GM23338 (cell line): Measurements from ENCODE around the gene CPNE5. TPM values are rescaled to one million over a fixed set of nuclear protein-coding genes. Genes with fewer than 3 reads are reported as not detected.

Experiments used
- ATAC-seq: fragments of 200-7000 bp; cut with Tn5 transposase; 3 replicates; pipeline ENCODE4 v1.9.1; 2020
- DNase-seq: peaks from one replicate; pipeline ENCODE4 v3.0.0-alpha.2; 2015; ENCODE audit warnings: low spot score
- H2AFZ ChIP-seq: fragments of 200-600 bp; sonication (generic); 2 replicates; pipeline ENCODE4 v1.8.0; 2016; ENCODE audit warnings: antibody characterized with exemption, mild to moderate bottlenecking, moderate library complexity
- H3F3A ChIP-seq: fragments of 200-600 bp; sonication (generic); replicated peaks from 2 replicates; pipeline ENCODE4 v1.8.0; 2017; ENCODE audit warnings: antibody characterized with exemption, mixed run types, low read depth
- H3K27ac ChIP-seq: fragments of 200-600 bp; sonication (generic); 2 replicates; pipeline ENCODE4 v1.6.1; 2016; ENCODE audit warnings: low read depth
- H3K27me3 ChIP-seq: fragments of 200-600 bp; sonication (generic); 2 replicates; pipeline ENCODE4 v1.8.0; 2016; ENCODE audit warnings: mild to moderate bottlenecking, mixed run types, moderate library complexity; ENCODE audit not compliant: insufficient read depth
- H3K36me3 ChIP-seq: fragments of 200-600 bp; sonication (generic); 2 replicates; pipeline ENCODE4 v1.8.0; 2016; ENCODE audit warnings: mild to moderate bottlenecking; ENCODE audit not compliant: insufficient read depth
- H3K4me1 ChIP-seq: fragments of 200-600 bp; sonication (generic); 2 replicates; pipeline ENCODE4 v1.8.0; 2016; ENCODE audit warnings: mild to moderate bottlenecking, moderate library complexity; ENCODE audit not compliant: insufficient read depth
- H3K4me2 ChIP-seq: fragments of 200-600 bp; sonication (generic); 2 replicates; pipeline ENCODE4 v1.7.1; 2017; ENCODE audit warnings: mixed run types
- H3K4me3 ChIP-seq: fragments of 200-600 bp; sonication (generic); 2 replicates; pipeline ENCODE4 v1.6.1; 2016; ENCODE audit warnings: mixed run types
- H3K79me2 ChIP-seq: fragments of 200-600 bp; sonication (generic); replicated peaks from 2 replicates; pipeline ENCODE4 v1.8.0; 2017; ENCODE audit warnings: mild to moderate bottlenecking; ENCODE audit not compliant: insufficient read depth
- H3K9me2 ChIP-seq: fragments of 200-600 bp; sonication (generic); 2 replicates; pipeline ENCODE4 v1.8.0; 2017; ENCODE audit not compliant: insufficient read depth
- H4K20me1 ChIP-seq: fragments of 200-600 bp; sonication (generic); replicated peaks from 2 replicates; pipeline ENCODE4 v1.8.0; 2017; ENCODE audit warnings: mild to moderate bottlenecking; ENCODE audit not compliant: insufficient read depth
- H3K27ac Mint-ChIP-seq: 2 replicates; pipeline ENCODE4 v1.8.0; 2020; ENCODE audit warnings: inconsistent platforms, mild to moderate bottlenecking, moderate library complexity, mixed read lengths
- H3K27me3 Mint-ChIP-seq: 3 replicates; pipeline ENCODE4 v1.8.0; 2022; ENCODE audit warnings: low read depth, mild to moderate bottlenecking, moderate library complexity, mixed read lengths, inconsistent platforms; ENCODE audit not compliant: insufficient read depth, poor library complexity
- H3K36me3 Mint-ChIP-seq: 3 replicates; pipeline ENCODE4 v1.8.0; 2021; ENCODE audit warnings: low read depth, mild to moderate bottlenecking, inconsistent platforms, moderate library complexity, mixed read lengths
- H3K4me1 Mint-ChIP-seq: 3 replicates; pipeline ENCODE4 v1.8.0; 2020; ENCODE audit warnings: mild to moderate bottlenecking, inconsistent platforms, mixed read lengths
- H3K4me3 Mint-ChIP-seq: 3 replicates; pipeline ENCODE4 v1.8.0; 2021; ENCODE audit warnings: moderate library complexity, mild to moderate bottlenecking, inconsistent platforms, mixed read lengths
- H3K9me3 Mint-ChIP-seq: 3 replicates; pipeline ENCODE4 v1.8.0; 2020; ENCODE audit warnings: moderate library complexity, mild to moderate bottlenecking, inconsistent platforms, mixed read lengths
- CREB1 ChIP-seq: fragments of 250-450 bp; sonication (Bioruptor Pico); IDR thresholded peaks from 2 replicates; pipeline ENCODE4 v1.5.0; 2020; ENCODE audit warnings: low read depth, mild to moderate bottlenecking, moderate library complexity
- ETS1 ChIP-seq: IDR thresholded peaks from 2 replicates; pipeline ENCODE4 v1.6.1; 2016; ENCODE audit warnings: antibody characterized with exemption
- EZH2 ChIP-seq: fragments of 200-600 bp; sonication (generic); IDR thresholded peaks from one replicate; pipeline ENCODE4 v1.8.0; 2017; ENCODE audit warnings: antibody characterized with exemption, mild to moderate bottlenecking, low read depth; ENCODE audit not compliant: unreplicated experiment
- EZH2phosphoT487 ChIP-seq: fragments of 200-600 bp; sonication (generic); IDR thresholded peaks from one replicate; pipeline ENCODE4 v1.8.1; 2018; ENCODE audit warnings: antibody characterized with exemption; ENCODE audit not compliant: unreplicated experiment
- JUNB ChIP-seq: IDR thresholded peaks from one replicate; pipeline ENCODE4 v1.6.1; 2016; ENCODE audit warnings: antibody characterized with exemption; ENCODE audit not compliant: unreplicated experiment
- NANOG ChIP-seq: IDR thresholded peaks from 2 replicates; pipeline ENCODE4 v1.6.1; 2016; ENCODE audit warnings: antibody characterized with exemption, borderline replicate concordance
- POLR2AphosphoS5 ChIP-seq: IDR thresholded peaks from 2 replicates; pipeline ENCODE4 v1.6.1; 2016; ENCODE audit warnings: antibody characterized with exemption, low read depth
- REST ChIP-seq: IDR thresholded peaks from one replicate; pipeline ENCODE4 v1.6.1; 2018; ENCODE audit warnings: antibody characterized with exemption; ENCODE audit not compliant: unreplicated experiment
- STAT1 ChIP-seq: IDR thresholded peaks from one replicate; pipeline ENCODE4 v1.6.1; 2016; ENCODE audit warnings: antibody characterized with exemption; ENCODE audit not compliant: unreplicated experiment
- ZNF114 ChIP-seq: fragments of 250-450 bp; sonication (Bioruptor Pico); IDR thresholded peaks from 2 replicates; pipeline ENCODE4 v1.5.0; 2020; ENCODE audit warnings: mild to moderate bottlenecking, moderate library complexity
- polyA plus RNA-seq: library from polyadenylated mRNA; unstranded; fragments of >200 nt; fragmentation: Nextera tagmentation; extraction: Ambion mirVana; gene quantifications from 2 replicates; pipeline ENCODE4 v1.2.1, GENCODE V29; 2016
- total RNA-seq: library from RNA; depleted of rRNA; stranded (reverse); fragments of >200 nt; shearing (Covaris generic); gene quantifications from 2 replicates; pipeline ENCODE4 v1.2.3, GENCODE V29; 2014
- TF ChIP-seq, protein P1 (sequence below), 2 experiments: fragments of 200-600 bp in 1 of 2; sonication (generic) in 1 of 2; conservative IDR thresholded peaks; 2 replicates each; pipeline versions ENCODE4 v1.5.1 to v1.6.1; 2016 to 2017; ENCODE audit warnings: antibody characterized with exemption in 2 of 2, low read depth in 2 of 2, mild to moderate bottlenecking in 2 of 2, moderate library complexity in 1 of 2

CPNE5 gene
- total and polyA plus RNA-seq, 2 experiments from 2014 or later = 0.14 to 0.42 TPM

- no peak overlapping the region for H3K4me2 ChIP-seq
- H3K27ac ChIP-seq = no peak overlapping the region
- no peak overlapping the region for H3K27ac Mint-ChIP-seq
- no peaks in the 10 kb centered on the region for H3K79me2 ChIP-seq
- H4K20me1 ChIP-seq = no peaks in the 10 kb centered on the region
- no peak overlapping the region for H3K4me3 ChIP-seq
- no peaks in the 10 kb centered on the region for H3F3A ChIP-seq
- no peaks in the 10 kb centered on the region for H3K27me3 ChIP-seq
- peaks cover 13% of the 10 kb centered on the region for H3K27me3 Mint-ChIP-seq
- H3K9me2 ChIP-seq = no peaks in the 10 kb centered on the region
- H3K4me1 Mint-ChIP-seq = peaks cover 24% of the 10 kb centered on the region
- TF ChIP-seq EZH2phosphoT487 (no peak), STAT1 (no peak), CREB1 (CRISPR knock-in tag) (no peak), JUNB (no peak), POLR2AphosphoS5 (no peak), ETS1 (no peak), NANOG (no peak)
- TF ChIP-seq, protein P1, sequence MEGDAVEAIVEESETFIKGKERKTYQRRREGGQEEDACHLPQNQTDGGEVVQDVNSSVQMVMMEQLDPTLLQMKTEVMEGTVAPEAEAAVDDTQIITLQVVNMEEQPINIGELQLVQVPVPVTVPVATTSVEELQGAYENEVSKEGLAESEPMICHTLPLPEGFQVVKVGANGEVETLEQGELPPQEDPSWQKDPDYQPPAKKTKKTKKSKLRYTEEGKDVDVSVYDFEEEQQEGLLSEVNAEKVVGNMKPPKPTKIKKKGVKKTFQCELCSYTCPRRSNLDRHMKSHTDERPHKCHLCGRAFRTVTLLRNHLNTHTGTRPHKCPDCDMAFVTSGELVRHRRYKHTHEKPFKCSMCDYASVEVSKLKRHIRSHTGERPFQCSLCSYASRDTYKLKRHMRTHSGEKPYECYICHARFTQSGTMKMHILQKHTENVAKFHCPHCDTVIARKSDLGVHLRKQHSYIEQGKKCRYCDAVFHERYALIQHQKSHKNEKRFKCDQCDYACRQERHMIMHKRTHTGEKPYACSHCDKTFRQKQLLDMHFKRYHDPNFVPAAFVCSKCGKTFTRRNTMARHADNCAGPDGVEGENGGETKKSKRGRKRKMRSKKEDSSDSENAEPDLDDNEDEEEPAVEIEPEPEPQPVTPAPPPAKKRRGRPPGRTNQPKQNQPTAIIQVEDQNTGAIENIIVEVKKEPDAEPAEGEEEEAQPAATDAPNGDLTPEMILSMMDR (conservative IDR thresholded peaks at IDR 0.05; ENCODE audit: low read depth in 2 of 2) = no peak
- no peaks in the 10 kb centered on the region for H3K36me3 Mint-ChIP-seq
- no peak for DNase-seq
- no peak overlapping the region for H2AFZ ChIP-seq
- no peak for ATAC-seq
- H3K36me3 ChIP-seq = no peaks in the 10 kb centered on the region
- H3K4me3 Mint-ChIP-seq = no peak overlapping the region
- H3K4me1 ChIP-seq = peaks cover 13% of the 10 kb centered on the region
- H3K9me3 Mint-ChIP-seq = no peaks in the 10 kb centered on the region
These were observed 40.4 kb downstream of the CPNE5 start for GRCh38 chr6:36798852-36799251.

GRCh38 chr6:36797653-36798052, 41.6 kb downstream of the CPNE5 start:
- H3K4me3 ChIP-seq = no peak overlapping the region
- no peaks in the 10 kb centered on the region for H4K20me1 ChIP-seq
- DNase-seq = no peak
- no peaks in the 10 kb centered on the region for H3K79me2 ChIP-seq
- no peak overlapping the region for H3K27ac ChIP-seq
- Mint-ChIP-seq H3K27me3 (peaks cover 19% of the 10 kb centered on the region), H3K27ac (no peak overlapping the region), H3K4me3 (no peak overlapping the region), H3K4me1 (peaks cover 28% of the 10 kb centered on the region), H3K9me3 (no peaks in the 10 kb centered on the region), H3K36me3 (no peaks in the 10 kb centered on the region)
- no peaks in the 10 kb centered on the region for H3K9me2 ChIP-seq
- no peaks in the 10 kb centered on the region for H3F3A ChIP-seq
- peaks cover 17% of the 10 kb centered on the region for H3K4me1 ChIP-seq
- no peaks in the 10 kb centered on the region for H3K36me3 ChIP-seq
- H3K27me3 ChIP-seq = no peaks in the 10 kb centered on the region
- ATAC-seq = no peak
- H3K4me2 ChIP-seq = no peak overlapping the region
- no peak overlapping the region for H2AFZ ChIP-seq
- TF ChIP-seq EZH2 (no peak), JUNB (no peak), ZNF114 (CRISPR knock-in tag) (no peak), POLR2AphosphoS5 (no peak), REST (no peak), EZH2phosphoT487 (no peak), ETS1 (no peak), CREB1 (CRISPR knock-in tag) (no peak), STAT1 (no peak), NANOG (no peak)
- TF ChIP-seq, protein P1 (conservative IDR thresholded peaks at IDR 0.05; ENCODE audit: low read depth in 2 of 2) = no peak
